Measurements from ENCODE around the gene RHBDD2.
"Not testable (repeated sequence)": the region's sequence is repeated elsewhere in the genome, so short reads cannot be mapped to it uniquely, and the experiment has no call there.

RHBDD2 gene

GRCh38 chr7:75850235-75850634 is 28.6 kb upstream of the RHBDD2 start:
- Histone ChIP-seq H3K9me3 (ENCODE audit: control insufficient read depth, insufficient read depth, low read length) (no peaks in the 10 kb centered on the region), H3K4me1 (ENCODE audit: insufficient read depth, low read length) (no peaks in the 10 kb centered on the region), H3K9ac (ENCODE audit: low read depth, low read length) (no peak overlapping the region), H3K36me3 (ENCODE audit: insufficient read depth, low read length) (no peaks in the 10 kb centered on the region)

DNA sequence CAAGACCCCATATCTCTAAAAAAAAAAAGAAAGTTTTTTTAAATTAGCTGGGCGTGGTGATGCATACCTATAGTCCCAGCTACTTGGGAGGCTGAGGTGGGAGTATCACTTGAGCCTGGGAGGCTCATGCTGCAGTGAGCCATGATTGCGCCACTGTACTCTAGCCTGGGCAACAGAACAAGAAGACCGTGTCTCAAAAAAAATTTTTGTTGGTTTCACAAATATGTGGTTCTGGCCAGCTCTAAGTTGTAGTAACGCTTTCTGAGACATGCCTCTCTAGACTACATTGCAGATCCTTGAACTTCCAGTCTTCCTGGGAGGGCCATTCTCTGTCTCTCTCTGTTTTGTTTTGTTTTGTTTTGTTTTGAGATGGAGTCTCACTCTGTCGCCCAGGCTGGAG is 24.6 kb upstream of the RHBDD2 start:
- H3K9ac ChIP-seq (ENCODE audit: low read depth, low read length): no peak overlapping the region
- no peaks in the 10 kb centered on the region for H3K36me3 ChIP-seq (ENCODE audit: insufficient read depth, low read length)
- H3K9me3 ChIP-seq (ENCODE audit: control insufficient read depth, insufficient read depth, low read length): no peaks in the 10 kb centered on the region
- H3K4me1 ChIP-seq (ENCODE audit: insufficient read depth, low read length): no peaks in the 10 kb centered on the region

DNA sequence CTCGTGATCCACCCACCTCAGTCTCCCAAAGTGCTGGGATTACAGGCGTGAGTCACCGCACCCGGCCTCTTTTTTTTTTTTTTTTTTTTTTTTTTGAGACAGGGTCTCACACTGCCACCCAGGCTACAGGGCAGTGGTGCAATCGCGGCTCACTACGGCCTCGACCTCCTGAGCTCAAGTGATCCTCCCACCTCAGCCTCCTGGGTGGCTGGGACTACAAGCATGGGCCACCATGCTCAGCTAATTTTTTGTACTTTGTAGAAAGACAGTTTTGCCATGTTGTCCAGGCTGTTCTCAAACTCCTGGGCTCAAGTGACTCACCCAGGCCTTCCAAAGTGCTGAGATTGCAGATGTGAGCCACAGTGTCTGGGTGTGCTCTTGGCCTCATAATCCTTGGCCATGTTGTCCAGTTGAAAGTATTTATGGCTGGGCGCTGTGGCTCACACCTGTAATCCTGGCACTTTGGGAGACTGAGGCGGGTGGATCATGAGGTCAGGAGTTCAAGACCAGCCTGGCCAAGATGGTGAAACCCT is 24.0 kb upstream of the RHBDD2 start:
- not testable (repeated sequence) for H3K36me3 ChIP-seq (ENCODE audit: insufficient read depth, low read length); H3K9me3 ChIP-seq (ENCODE audit: control insufficient read depth, insufficient read depth, low read length); H3K9ac ChIP-seq (ENCODE audit: low read depth, low read length); H3K4me1 ChIP-seq (ENCODE audit: insufficient read depth, low read length)

GRCh38 chr7:75856536-75856935 is 22.3 kb upstream of the RHBDD2 start:
- Histone ChIP-seq H3K9me3 (ENCODE audit: control insufficient read depth, insufficient read depth, low read length) (no peaks in the 10 kb centered on the region), H3K4me1 (ENCODE audit: insufficient read depth, low read length) (no peaks in the 10 kb centered on the region), H3K36me3 (ENCODE audit: insufficient read depth, low read length) (no peaks in the 10 kb centered on the region), H3K9ac (ENCODE audit: low read depth, low read length) (no peak overlapping the region)

DNA sequence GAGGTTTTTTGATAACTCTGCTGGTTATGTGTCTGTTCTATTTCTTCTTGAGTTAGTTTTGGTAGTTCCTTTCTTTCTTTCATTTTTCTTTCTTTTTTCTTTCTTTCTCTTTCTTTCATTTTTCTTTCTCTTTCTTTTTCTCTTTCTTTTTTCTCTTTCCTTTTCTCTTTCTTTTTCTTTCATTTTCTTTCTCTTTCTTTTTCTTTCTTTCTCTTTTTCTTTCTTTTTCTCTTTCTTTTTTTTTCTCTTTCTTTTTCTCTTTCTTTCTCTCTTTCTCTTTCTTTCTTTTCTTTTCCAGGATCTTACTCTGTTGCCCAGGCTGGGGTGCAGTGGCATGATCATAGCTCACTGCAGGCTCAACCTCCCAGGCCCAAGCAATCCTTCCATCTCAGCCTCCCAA is 20.4 kb upstream of the RHBDD2 start:
- Histone ChIP-seq H3K9ac (ENCODE audit: low read depth, low read length) (no peak overlapping the region), H3K4me1 (ENCODE audit: insufficient read depth, low read length) (no peaks in the 10 kb centered on the region), H3K9me3 (ENCODE audit: control insufficient read depth, insufficient read depth, low read length) (no peaks in the 10 kb centered on the region), H3K36me3 (ENCODE audit: insufficient read depth, low read length) (no peaks in the 10 kb centered on the region)

- Histone ChIP-seq H3K9ac (ENCODE audit: low read depth, low read length) (no peak overlapping the region), H3K4me1 (ENCODE audit: insufficient read depth, low read length) (no peaks in the 10 kb centered on the region), H3K9me3 (ENCODE audit: control insufficient read depth, insufficient read depth, low read length) (no peaks in the 10 kb centered on the region), H3K36me3 (ENCODE audit: insufficient read depth, low read length) (no peaks in the 10 kb centered on the region)
Observed at GRCh38 chr7:75861636-75862035, 17.2 kb upstream of the RHBDD2 start.

- not testable (repeated sequence) for H3K9me3 ChIP-seq (ENCODE audit: control insufficient read depth, insufficient read depth, low read length); H3K4me1 ChIP-seq (ENCODE audit: insufficient read depth, low read length)
Observed at GRCh38 chr7:75864251-75864650, 14.6 kb upstream of the RHBDD2 start.

GRCh38 chr7:75866114-75866488 is 12.7 kb upstream of the RHBDD2 start:
- Histone ChIP-seq H3K9ac (ENCODE audit: low read depth, low read length) (no peak overlapping the region), H3K36me3 (ENCODE audit: insufficient read depth, low read length) (no peaks in the 10 kb centered on the region), H3K4me1 (ENCODE audit: insufficient read depth, low read length) (no peaks in the 10 kb centered on the region), H3K9me3 (ENCODE audit: control insufficient read depth, insufficient read depth, low read length) (no peaks in the 10 kb centered on the region)

More at GRCh38 chr7:75864251-75864650, 14.6 kb upstream of the RHBDD2 start:
- H3K9ac ChIP-seq (ENCODE audit: low read depth, low read length); H3K36me3 ChIP-seq (ENCODE audit: insufficient read depth, low read length): not testable (repeated sequence)

DNA sequence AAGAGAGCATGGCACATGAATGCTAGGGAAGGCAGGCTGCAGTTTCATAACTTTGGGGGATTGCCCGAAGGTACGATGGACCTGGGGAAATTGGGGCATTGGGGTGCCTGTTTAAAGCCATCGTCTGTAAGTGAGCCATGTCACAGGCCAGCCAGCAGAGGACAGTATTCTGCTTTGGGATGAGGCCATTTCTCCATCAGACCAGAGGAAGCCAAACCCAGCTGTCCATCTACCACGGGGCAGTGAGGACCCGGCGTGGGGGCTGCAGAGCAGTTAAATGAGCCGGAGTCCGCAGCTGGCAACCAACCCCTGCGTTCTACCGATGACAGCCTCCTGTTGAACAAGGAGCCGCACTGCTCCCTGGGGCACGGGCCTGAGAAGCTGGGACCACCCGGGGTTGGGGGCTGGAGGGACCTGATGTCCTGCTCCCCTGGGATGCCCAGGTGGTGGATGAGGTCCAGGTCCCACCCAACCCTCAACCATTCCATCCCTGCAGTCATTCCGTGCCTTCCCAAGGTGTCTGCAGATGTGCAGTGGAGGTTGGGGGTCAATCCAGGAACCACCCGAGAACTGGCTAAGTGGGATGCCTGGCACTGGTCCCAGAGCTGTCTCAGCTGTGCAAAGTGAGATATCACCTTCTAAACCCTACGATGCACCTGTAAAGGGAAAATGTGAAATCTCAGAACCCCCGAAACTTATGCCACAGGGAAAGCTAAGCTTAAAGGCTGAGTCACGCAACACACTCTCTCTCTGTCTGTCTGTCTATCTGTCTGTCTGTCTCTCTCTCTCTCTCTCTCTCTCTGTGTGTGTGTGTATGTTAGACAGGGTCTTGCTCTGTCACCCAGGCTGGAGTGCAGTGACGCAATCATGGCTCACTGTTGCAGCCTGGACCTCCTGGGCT is 12.1 kb upstream of the RHBDD2 start:
- no peak overlapping the region for H3K9ac ChIP-seq (ENCODE audit: low read depth, low read length)
- no peaks in the 10 kb centered on the region for H3K4me1 ChIP-seq (ENCODE audit: insufficient read depth, low read length)
- H3K36me3 ChIP-seq (ENCODE audit: insufficient read depth, low read length): no peaks in the 10 kb centered on the region
- H3K9me3 ChIP-seq (ENCODE audit: control insufficient read depth, insufficient read depth, low read length): no peaks in the 10 kb centered on the region

GRCh38 chr7:75867390-75867717 is 11.5 kb upstream of the RHBDD2 start:
- Histone ChIP-seq H3K9me3 (ENCODE audit: control insufficient read depth, insufficient read depth, low read length) (no peaks in the 10 kb centered on the region), H3K9ac (ENCODE audit: low read depth, low read length) (no peak overlapping the region), H3K36me3 (ENCODE audit: insufficient read depth, low read length) (no peaks in the 10 kb centered on the region), H3K4me1 (ENCODE audit: insufficient read depth, low read length) (no peaks in the 10 kb centered on the region)

DNA sequence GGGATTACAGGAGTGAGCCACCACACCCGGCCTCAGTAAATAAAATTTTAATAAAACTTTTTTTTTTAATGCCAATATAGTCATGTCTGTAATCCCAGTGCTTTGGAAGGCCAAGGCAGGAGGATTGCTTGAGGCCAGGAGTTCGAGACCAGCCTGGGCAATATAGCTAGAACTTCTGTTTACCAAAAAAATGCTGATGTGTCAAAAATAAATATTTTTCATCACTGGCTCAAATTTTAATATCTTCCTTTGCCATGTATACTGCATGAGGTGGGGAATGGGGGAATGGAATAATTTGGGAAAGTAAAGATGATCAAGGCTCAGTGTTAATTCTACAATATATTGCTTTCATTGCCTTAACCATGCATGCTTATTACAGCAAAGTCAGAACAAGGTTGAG is 10.7 kb upstream of the RHBDD2 start:
- H3K36me3 ChIP-seq (ENCODE audit: insufficient read depth, low read length): no peaks in the 10 kb centered on the region
- H3K4me1 ChIP-seq (ENCODE audit: insufficient read depth, low read length): no peaks in the 10 kb centered on the region
- no peak overlapping the region for H3K9ac ChIP-seq (ENCODE audit: low read depth, low read length)
- H3K9me3 ChIP-seq (ENCODE audit: control insufficient read depth, insufficient read depth, low read length): no peaks in the 10 kb centered on the region

- no peaks in the 10 kb centered on the region for H3K4me1 ChIP-seq (ENCODE audit: insufficient read depth, low read length)
- no peaks in the 10 kb centered on the region for H3K36me3 ChIP-seq (ENCODE audit: insufficient read depth, low read length)
- H3K9ac ChIP-seq (ENCODE audit: low read depth, low read length): no peak overlapping the region
- no peaks in the 10 kb centered on the region for H3K9me3 ChIP-seq (ENCODE audit: control insufficient read depth, insufficient read depth, low read length)
Observed at GRCh38 chr7:75869776-75870379, 9.0 kb upstream of the RHBDD2 start.

DNA sequence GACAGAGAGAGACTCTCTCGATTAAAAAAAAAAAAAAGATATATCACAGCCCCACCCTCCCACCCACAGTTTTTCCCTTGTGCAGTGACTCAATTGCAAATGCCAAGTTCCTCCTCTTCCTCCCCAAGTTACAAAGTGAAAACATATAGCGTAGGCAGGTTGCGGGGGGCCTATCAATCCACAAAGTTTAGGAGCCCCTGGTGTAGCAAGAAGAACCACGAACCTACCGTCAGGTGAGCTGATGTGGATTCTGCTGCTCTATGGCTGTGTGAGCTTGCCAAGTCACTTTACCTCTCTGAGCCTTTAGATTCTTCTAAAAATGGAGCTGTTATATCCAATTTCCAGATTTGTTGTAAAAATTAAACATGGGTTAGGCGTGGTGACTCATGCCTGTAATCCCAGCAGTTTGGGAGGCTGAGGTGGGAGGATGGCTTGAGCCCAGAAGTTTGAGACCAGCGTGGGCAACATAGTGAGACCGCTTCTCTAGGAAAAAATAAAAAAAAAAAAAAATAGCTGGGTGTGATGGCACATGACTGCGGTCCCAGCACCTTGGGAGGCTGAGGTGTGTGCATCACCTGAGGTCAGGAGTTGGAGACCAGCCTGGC is 8.2 kb upstream of the RHBDD2 start:
- Histone ChIP-seq H3K36me3 (ENCODE audit: insufficient read depth, low read length) (no peaks in the 10 kb centered on the region), H3K4me1 (ENCODE audit: insufficient read depth, low read length) (peaks cover 1% of the 10 kb centered on the region; the same call in 1 of the 2 replicates), H3K9me3 (ENCODE audit: control insufficient read depth, insufficient read depth, low read length) (no peaks in the 10 kb centered on the region), H3K9ac (ENCODE audit: low read depth, low read length) (no peak overlapping the region)

DNA sequence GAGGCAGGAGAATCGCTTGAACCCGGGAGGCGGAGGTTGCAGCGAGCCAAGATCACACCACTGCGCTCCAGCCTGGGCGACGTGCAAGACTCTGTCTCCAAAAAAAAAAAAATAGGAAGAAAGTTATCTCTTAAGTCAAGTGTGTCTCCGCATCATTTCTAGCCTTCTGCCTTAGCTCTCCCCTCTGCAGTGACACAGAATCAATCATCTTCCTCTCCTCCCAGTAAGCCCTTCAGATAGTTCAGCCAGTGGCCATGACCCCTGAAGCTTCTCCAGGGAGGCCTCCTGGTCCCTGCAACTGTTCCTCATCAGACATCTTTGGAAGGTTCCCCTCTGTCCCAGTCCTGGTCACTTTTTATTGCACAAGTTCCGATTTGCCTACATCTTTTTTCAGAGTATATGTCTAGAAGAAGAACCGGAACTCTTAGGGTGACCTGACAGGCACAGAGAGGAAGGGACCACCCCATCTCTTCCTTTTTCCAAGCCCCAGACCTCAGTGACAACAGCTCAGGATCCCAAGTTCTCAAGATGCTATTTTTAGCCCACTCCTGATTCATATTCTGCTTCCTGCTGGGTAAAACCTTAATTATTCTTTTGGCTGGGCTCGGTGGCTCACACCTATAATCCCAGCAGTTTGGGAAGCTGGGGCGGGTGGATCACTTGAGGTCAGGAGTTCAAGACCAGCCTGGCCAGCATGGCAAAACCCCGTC is 6.6 kb upstream of the RHBDD2 start:
- no peaks in the 10 kb centered on the region for H3K9me3 ChIP-seq (ENCODE audit: control insufficient read depth, insufficient read depth, low read length)
- H3K9ac ChIP-seq (ENCODE audit: low read depth, low read length): no peak overlapping the region
- no peaks in the 10 kb centered on the region for H3K36me3 ChIP-seq (ENCODE audit: insufficient read depth, low read length)
- H3K4me1 ChIP-seq (ENCODE audit: insufficient read depth, low read length): peaks cover 5% of the 10 kb centered on the region; the same call in 1 of the 2 replicates

Measured in ES-I3 (cell line).